Measurements from ENCODE around the gene WNT5A.

The WNT5A gene

DNA sequence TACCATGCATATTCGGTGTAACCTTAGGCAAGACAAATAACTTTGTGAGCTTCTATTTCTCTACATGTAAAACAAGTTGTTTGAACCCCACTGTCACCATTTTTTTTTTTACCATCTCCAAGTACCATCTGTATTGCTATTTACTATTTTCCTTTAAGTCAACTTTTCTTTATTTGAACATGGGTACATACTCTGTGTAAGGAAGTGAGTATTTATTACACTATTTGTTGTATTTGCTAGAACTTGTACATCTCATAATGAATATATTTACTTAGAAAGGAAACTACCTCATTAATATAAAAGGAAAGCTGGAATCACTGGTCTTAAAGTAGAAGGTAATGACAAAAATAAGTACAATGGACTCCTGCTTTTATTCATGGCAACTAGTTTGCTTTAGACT, 69.9 kb downstream of the WNT5A start:
- Histone ChIP-seq H3K27me3 (ENCODE audit: insufficient read depth, low read length) (no peaks in the 10 kb centered on the region), H3K36me3 (ENCODE audit: insufficient read depth, low read length) (no peaks in the 10 kb centered on the region), H3K27ac (ENCODE audit: low read depth, low read length, poor library complexity, severe bottlenecking) (no peak overlapping the region), H4K20me1 (ENCODE audit: insufficient read depth, low read length) (no peaks in the 10 kb centered on the region), H3K4me2 (ENCODE audit: low read length) (no peak overlapping the region), H3K79me2 (ENCODE audit: insufficient read depth, low read length) (no peaks in the 10 kb centered on the region), H3K9me2 (ENCODE audit: low read depth, low read length) (no peaks in the 10 kb centered on the region), H3K4me3 (ENCODE audit: low read depth, low read length, poor library complexity, severe bottlenecking) (no peak overlapping the region), H3F3A (ENCODE audit: insufficient read depth, low read length) (no peaks in the 10 kb centered on the region), H3K4me1 (ENCODE audit: insufficient read depth, low read length, severe bottlenecking) (no peaks in the 10 kb centered on the region), H3K9ac (ENCODE audit: low read length) (no peak overlapping the region), H3K9me3 (ENCODE audit: low read length) (no peaks in the 10 kb centered on the region), H2AFZ (ENCODE audit: low read length) (no peak overlapping the region)
- TF ChIP-seq EZH2 (IDR thresholded peaks at IDR 0.05; ENCODE audit: borderline replicate concordance, low read length) (no peak), CTCF (IDR thresholded peaks at IDR 0.05; ENCODE audit: low read length) (no peak)

- Histone ChIP-seq H3K4me1 (ENCODE audit: insufficient read depth, low read length, severe bottlenecking) (no peaks in the 10 kb centered on the region), H3K4me2 (ENCODE audit: low read length) (no peak overlapping the region), H4K20me1 (ENCODE audit: insufficient read depth, low read length) (no peaks in the 10 kb centered on the region), H3K4me3 (ENCODE audit: low read depth, low read length, poor library complexity, severe bottlenecking) (no peak overlapping the region), H3K9me2 (ENCODE audit: low read depth, low read length) (no peaks in the 10 kb centered on the region), H3F3A (ENCODE audit: insufficient read depth, low read length) (no peaks in the 10 kb centered on the region), H3K36me3 (ENCODE audit: insufficient read depth, low read length) (no peaks in the 10 kb centered on the region), H2AFZ (ENCODE audit: low read length) (no peak overlapping the region), H3K27me3 (ENCODE audit: insufficient read depth, low read length) (no peaks in the 10 kb centered on the region), H3K9me3 (ENCODE audit: low read length) (no peaks in the 10 kb centered on the region), H3K79me2 (ENCODE audit: insufficient read depth, low read length) (no peaks in the 10 kb centered on the region), H3K27ac (ENCODE audit: low read depth, low read length, poor library complexity, severe bottlenecking) (no peak overlapping the region), H3K9ac (ENCODE audit: low read length) (no peak overlapping the region)
- TF ChIP-seq EZH2 (IDR thresholded peaks at IDR 0.05; ENCODE audit: borderline replicate concordance, low read length) (no peak), CTCF (IDR thresholded peaks at IDR 0.05; ENCODE audit: low read length) (no peak)
Observed at GRCh38 chr3:55416331-55416821, 70.7 kb downstream of the WNT5A start.

Data from OCI-LY1 (cell line).